C4-2B (cell line): Measurements from ENCODE around the gene SLC9A7.

ENCODE experiments used
- ZFX ChIP-seq: fragments of 450-650 bp; IDR thresholded peaks from 2 replicates; pipeline ENCODE4 v1.6.1; 2017
- TF ChIP-seq, protein P1 (sequence below): fragments of 450-650 bp; conservative IDR thresholded peaks from 2 replicates; pipeline ENCODE4 v1.5.1; 2017; ENCODE audit warnings: mild to moderate bottlenecking

DNA sequence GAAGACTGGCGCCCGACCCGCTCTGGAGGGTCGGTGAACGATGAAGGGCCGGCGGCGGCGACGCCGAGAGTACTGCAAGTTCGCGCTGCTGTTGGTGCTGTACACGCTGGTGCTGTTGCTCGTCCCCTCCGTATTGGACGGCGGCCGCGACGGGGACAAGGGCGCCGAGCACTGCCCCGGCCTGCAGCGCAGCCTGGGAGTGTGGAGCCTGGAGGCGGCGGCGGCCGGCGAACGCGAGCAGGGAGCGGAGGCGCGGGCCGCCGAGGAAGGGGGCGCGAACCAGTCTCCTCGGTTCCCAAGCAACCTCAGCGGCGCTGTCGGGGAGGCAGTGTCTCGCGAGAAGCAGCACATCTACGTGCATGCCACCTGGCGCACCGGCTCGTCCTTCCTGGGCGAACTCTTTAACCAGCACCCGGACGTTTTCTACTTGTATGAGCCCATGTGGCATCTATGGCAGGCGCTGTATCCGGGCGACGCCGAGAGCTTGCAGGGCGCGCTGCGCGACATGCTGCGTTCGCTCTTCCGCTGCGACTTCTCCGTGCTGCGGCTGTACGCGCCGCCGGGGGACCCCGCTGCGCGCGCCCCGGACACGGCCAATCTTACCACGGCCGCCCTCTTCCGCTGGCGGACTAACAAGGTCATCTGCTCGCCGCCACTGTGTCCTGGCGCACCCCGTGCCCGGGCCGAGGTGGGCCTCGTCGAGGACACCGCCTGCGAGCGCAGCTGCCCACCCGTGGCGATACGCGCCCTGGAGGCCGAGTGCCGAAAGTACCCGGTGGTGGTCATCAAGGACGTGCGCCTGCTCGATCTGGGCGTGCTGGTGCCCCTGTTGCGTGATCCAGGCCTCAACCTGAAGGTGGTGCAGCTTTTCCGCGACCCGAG is 184.8 kb downstream of the SLC9A7 start:
- TF ChIP-seq, protein P1, sequence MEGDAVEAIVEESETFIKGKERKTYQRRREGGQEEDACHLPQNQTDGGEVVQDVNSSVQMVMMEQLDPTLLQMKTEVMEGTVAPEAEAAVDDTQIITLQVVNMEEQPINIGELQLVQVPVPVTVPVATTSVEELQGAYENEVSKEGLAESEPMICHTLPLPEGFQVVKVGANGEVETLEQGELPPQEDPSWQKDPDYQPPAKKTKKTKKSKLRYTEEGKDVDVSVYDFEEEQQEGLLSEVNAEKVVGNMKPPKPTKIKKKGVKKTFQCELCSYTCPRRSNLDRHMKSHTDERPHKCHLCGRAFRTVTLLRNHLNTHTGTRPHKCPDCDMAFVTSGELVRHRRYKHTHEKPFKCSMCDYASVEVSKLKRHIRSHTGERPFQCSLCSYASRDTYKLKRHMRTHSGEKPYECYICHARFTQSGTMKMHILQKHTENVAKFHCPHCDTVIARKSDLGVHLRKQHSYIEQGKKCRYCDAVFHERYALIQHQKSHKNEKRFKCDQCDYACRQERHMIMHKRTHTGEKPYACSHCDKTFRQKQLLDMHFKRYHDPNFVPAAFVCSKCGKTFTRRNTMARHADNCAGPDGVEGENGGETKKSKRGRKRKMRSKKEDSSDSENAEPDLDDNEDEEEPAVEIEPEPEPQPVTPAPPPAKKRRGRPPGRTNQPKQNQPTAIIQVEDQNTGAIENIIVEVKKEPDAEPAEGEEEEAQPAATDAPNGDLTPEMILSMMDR, result no peak
- no peak for TF ChIP-seq ZFX
